HEK293 (cell line): ENCODE results near the gene DOCK1.

ENCODE experiments used
- CTCF ChIA-PET: fragments of 350-600 bp; formaldehyde crosslinking; extraction: SDS; loops from one replicate; lab custom pipeline; 2021; ENCODE audit warnings: antibody characterized with exemption; lab: Yijun Ruan, JAX
- POLR2A ChIA-PET: fragments of 300-600 bp; formaldehyde crosslinking; extraction: SDS; loops from one replicate; lab custom pipeline; 2020; ENCODE audit warnings: antibody characterized with exemption, inconsistent platforms; lab: Yijun Ruan, JAX
- H3K27ac ChIP-seq: fragments of 200-500 bp; sonication (Bioruptor generic); 2 replicates; pipeline ENCODE4 v1.5.1; 2014; ENCODE audit warnings: low read depth, low read length, control low read depth, inconsistent platforms; ENCODE audit errors: extremely low read depth
- H3K36me3 ChIP-seq, 2 experiments: fragments of 200-500 bp in 1 of 2; sonication (Bioruptor generic) in 1 of 2; 1 replicate in 1 of 2; 2 replicates in 1 of 2; pipeline ENCODE4 v1.5.1; 2014 to 2017; ENCODE audit warnings: inconsistent platforms in 2 of 2, low read length in 2 of 2; ENCODE audit not compliant: control insufficient read depth in 2 of 2, insufficient read depth in 1 of 2
- H3K4me1 ChIP-seq: fragments of 200-500 bp; sonication (Bioruptor generic); 2 replicates; pipeline ENCODE4 v1.5.1; 2014; ENCODE audit warnings: mild to moderate bottlenecking, low read length, inconsistent platforms; ENCODE audit not compliant: control insufficient read depth, insufficient read depth
- H3K4me3 ChIP-seq: 2 replicates; pipeline ENCODE4 v1.5.1; 2011; ENCODE audit warnings: low read depth, mild to moderate bottlenecking, control low read depth, low read length, moderate library complexity
- H3K9me3 ChIP-seq: fragments of 200-500 bp; sonication (Bioruptor generic); 2 replicates; pipeline ENCODE4 v1.5.1; 2014; ENCODE audit warnings: low read depth, low read length, inconsistent platforms; ENCODE audit not compliant: control insufficient read depth, insufficient read depth
- BCL11B ChIP-seq: fragments of 450-650 bp; formaldehyde crosslinking; IDR thresholded peaks from 2 replicates; pipeline ENCODE4 v1.5.1; 2016; ENCODE audit warnings: low read depth, missing biosample characterization, missing genetic modification characterization
- HIC1 ChIP-seq: fragments of 450-650 bp; formaldehyde crosslinking; IDR thresholded peaks from 2 replicates; pipeline ENCODE4 v1.5.1; 2016; ENCODE audit warnings: missing biosample characterization, missing genetic modification characterization
- HOXC10 ChIP-seq: sonication (generic); formaldehyde crosslinking; IDR thresholded peaks from 2 replicates; pipeline ENCODE4 v1.8.1; 2023; ENCODE audit warnings: mild to moderate bottlenecking, missing genetic modification reagents
- PBX3 ChIP-seq: sonication (generic); formaldehyde crosslinking; IDR thresholded peaks from 2 replicates; pipeline ENCODE4 v1.8.1; 2022; ENCODE audit warnings: mild to moderate bottlenecking, moderate library complexity, missing genetic modification reagents
- PRDM6 ChIP-seq: fragments of 450-650 bp; formaldehyde crosslinking; IDR thresholded peaks from 2 replicates; pipeline ENCODE4 v1.5.1; 2017; ENCODE audit warnings: missing biosample characterization, missing genetic modification characterization
- ZBTB1 ChIP-seq: fragments of 450-650 bp; formaldehyde crosslinking; IDR thresholded peaks from 2 replicates; pipeline ENCODE4 v1.5.1; 2016; ENCODE audit warnings: missing biosample characterization, missing genetic modification characterization
- ZFHX2 ChIP-seq: fragments of 450-650 bp; formaldehyde crosslinking; conservative IDR thresholded peaks from 2 replicates; pipeline ENCODE4 v1.5.1; 2016; ENCODE audit warnings: missing biosample characterization, missing genetic modification characterization
- ZNF10 ChIP-seq: fragments of 450-650 bp; formaldehyde crosslinking; IDR thresholded peaks from 2 replicates; pipeline ENCODE4 v1.5.1; 2017; ENCODE audit warnings: missing biosample characterization, missing genetic modification characterization
- ZNF121 ChIP-seq: fragments of 450-650 bp; formaldehyde crosslinking; IDR thresholded peaks from 2 replicates; pipeline ENCODE4 v1.5.1; 2016; ENCODE audit warnings: missing biosample characterization, missing genetic modification characterization
- ZNF138 ChIP-seq: fragments of 450-650 bp; formaldehyde crosslinking; IDR thresholded peaks from 2 replicates; pipeline ENCODE4 v1.5.1; 2016; ENCODE audit warnings: missing biosample characterization, missing genetic modification characterization, borderline replicate concordance
- ZNF184 ChIP-seq: fragments of 450-650 bp; IDR thresholded peaks from 2 replicates; pipeline ENCODE4 v1.5.1; 2018; ENCODE audit warnings: missing biosample characterization, mild to moderate bottlenecking, missing genetic modification characterization
- ZNF26 ChIP-seq: fragments of 450-650 bp; formaldehyde crosslinking; IDR thresholded peaks from 2 replicates; pipeline ENCODE4 v1.5.1; 2016; ENCODE audit warnings: missing biosample characterization, missing genetic modification characterization
- ZNF292 ChIP-seq: fragments of 450-650 bp; formaldehyde crosslinking; IDR thresholded peaks from 2 replicates; pipeline ENCODE4 v1.5.1; 2016; ENCODE audit warnings: low read depth, missing biosample characterization, missing genetic modification characterization, borderline replicate concordance
- ZNF324 ChIP-seq: fragments of 450-650 bp; formaldehyde crosslinking; IDR thresholded peaks from 2 replicates; pipeline ENCODE4 v1.5.1; 2016; ENCODE audit warnings: missing biosample characterization, missing genetic modification characterization
- ZNF362 ChIP-seq: fragments of 450-650 bp; formaldehyde crosslinking; IDR thresholded peaks from 2 replicates; pipeline ENCODE4 v1.5.1; 2016; ENCODE audit warnings: missing biosample characterization, missing genetic modification characterization
- ZNF37A ChIP-seq: fragments of 450-650 bp; IDR thresholded peaks from 2 replicates; pipeline ENCODE4 v1.5.1; 2018; ENCODE audit warnings: missing biosample characterization, missing genetic modification characterization
- ZNF404 ChIP-seq: fragments of 450-650 bp; formaldehyde crosslinking; IDR thresholded peaks from 2 replicates; pipeline ENCODE4 v1.5.1; 2017; ENCODE audit warnings: missing biosample characterization, missing genetic modification characterization
- ZNF544 ChIP-seq: fragments of 450-650 bp; formaldehyde crosslinking; IDR thresholded peaks from 2 replicates; pipeline ENCODE4 v1.5.0; 2017; ENCODE audit warnings: missing biosample characterization, missing genetic modification characterization
- ZNF621 ChIP-seq: fragments of 450-650 bp; formaldehyde crosslinking; IDR thresholded peaks from 2 replicates; pipeline ENCODE4 v1.5.1; 2017; ENCODE audit warnings: missing biosample characterization, missing genetic modification characterization
- ZNF704 ChIP-seq: fragments of 450-650 bp; formaldehyde crosslinking; IDR thresholded peaks from 2 replicates; pipeline ENCODE4 v1.5.1; 2016; ENCODE audit warnings: missing biosample characterization, missing genetic modification characterization
- ZNF792 ChIP-seq: fragments of 450-650 bp; formaldehyde crosslinking; IDR thresholded peaks from 2 replicates; pipeline ENCODE4 v1.5.1; 2016; ENCODE audit warnings: missing biosample characterization, missing genetic modification characterization
- ZSCAN16 ChIP-seq: fragments of 450-650 bp; formaldehyde crosslinking; IDR thresholded peaks from 2 replicates; pipeline ENCODE4 v1.5.1; 2016; ENCODE audit warnings: missing biosample characterization, missing genetic modification characterization
- ZSCAN4 ChIP-seq: fragments of 450-650 bp; formaldehyde crosslinking; IDR thresholded peaks from 2 replicates; pipeline ENCODE4 v1.5.1; 2017; ENCODE audit warnings: missing biosample characterization, missing genetic modification characterization

The DOCK1 gene

GRCh38 chr10:127189226-127189625 lies 284.0 kb downstream of the DOCK1 start:
- no peak overlapping the region for H3K27ac ChIP-seq
- no peak overlapping the region for H3K4me3 ChIP-seq
- H3K9me3 ChIP-seq = no peaks in the 10 kb centered on the region
- TF ChIP-seq ZNF362 (tag by site-specific recombination) (no peak), ZNF184 (tag by site-specific recombination) (no peak), ZNF404 (tag by site-specific recombination) (no peak), ZNF621 (no peak), ZNF10 (no peak), HIC1 (tag by site-specific recombination) (no peak), ZNF544 (no peak), ZNF37A (tag by site-specific recombination) (no peak), ZNF324 (tag by site-specific recombination) (no peak), ZNF121 (tag by site-specific recombination) (no peak), ZBTB1 (tag by site-specific recombination) (no peak), BCL11B (tag by site-specific recombination) (no peak), ZSCAN4 (tag by site-specific recombination) (no peak)
- ChIA-PET CTCF (no interaction called here), POLR2A (no interaction called here)
- no peaks in the 10 kb centered on the region for H3K4me1 ChIP-seq
- no peaks in the 10 kb centered on the region for H3K36me3 ChIP-seq

GRCh38 chr10:127190427-127190826 lies 285.2 kb downstream of the DOCK1 start:
- Histone ChIP-seq H3K4me3 (no peak overlapping the region), H3K9me3 (no peaks in the 10 kb centered on the region), H3K27ac (no peak overlapping the region), H3K4me1 (no peaks in the 10 kb centered on the region), H3K36me3 (no peaks in the 10 kb centered on the region)
- ChIA-PET POLR2A (no interaction called here), CTCF (no interaction called here)
- TF ChIP-seq ZNF621 (no peak), ZNF292 (tag by site-specific recombination) (no peak), PRDM6 (tag by site-specific recombination) (no peak), HOXC10 (CRISPR knock-in tag) (no peak), ZSCAN16 (tag by site-specific recombination) (no peak), ZNF138 (tag by site-specific recombination) (no peak), ZFHX2 (tag by site-specific recombination) (no peak), PBX3 (no peak), ZNF26 (no peak), ZNF792 (tag by site-specific recombination) (no peak), ZNF704 (tag by site-specific recombination) (no peak)
